Measurements from ENCODE around the gene SYT2. TPM values are rescaled to one million over a fixed set of nuclear protein-coding genes. Genes with fewer than 3 reads are reported as not detected.

The SYT2 gene
- total RNA-seq, 4 donors from 2014 or later: under 0.01 TPM; not detected in 3

DNA sequence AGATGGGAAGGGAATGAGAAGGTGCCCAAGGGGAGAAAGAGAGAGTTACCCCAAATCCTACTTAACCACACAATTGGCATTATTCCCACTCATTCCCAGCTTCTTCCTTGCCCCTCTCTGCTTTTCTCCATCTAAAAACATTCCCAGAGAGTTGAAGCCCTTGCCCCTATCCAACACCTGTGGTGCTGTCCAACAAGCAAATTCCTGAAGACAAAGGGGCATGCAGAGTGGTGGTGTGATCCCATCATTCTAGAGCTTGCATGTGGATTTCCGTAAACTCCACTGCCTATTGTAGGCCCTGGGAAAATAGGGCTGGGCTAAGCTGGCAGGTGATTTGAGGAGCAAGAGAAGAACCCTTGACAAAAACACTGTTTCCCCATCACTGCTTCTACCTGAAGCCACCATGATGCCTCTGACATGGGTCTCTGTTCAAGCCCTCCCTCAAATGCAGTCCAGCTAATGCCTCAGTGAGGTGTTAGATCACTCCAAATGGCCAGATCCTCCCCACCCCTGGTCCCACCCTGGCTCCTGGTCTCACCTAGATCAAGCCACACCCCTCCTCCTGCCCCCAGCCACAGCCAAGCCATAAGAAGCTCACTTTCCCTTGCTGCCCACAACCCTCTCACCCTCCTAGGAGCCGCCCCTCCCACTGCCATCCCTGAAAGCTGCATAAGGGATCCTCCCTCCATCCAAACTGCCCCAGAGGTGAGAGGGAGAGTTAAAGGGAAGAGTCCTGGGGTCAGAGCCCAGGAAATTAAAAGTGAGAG lies 29.5 kb downstream of the SYT2 start:
- Histone ChIP-seq H3K27ac (no peak overlapping the region), H3K27me3 (peaks cover 0 to 44% of the 10 kb centered on the region in 2 donors), H3K36me3 (no peaks in the 10 kb centered on the region), H3K4me3 (no peak overlapping the region), H3K9me3 (peaks cover 0 to 15% (median 0%) of the 10 kb centered on the region in 4 donors), H3K4me1 (no peaks in the 10 kb centered on the region)
- 43 to 53% methylated on average over 2 of the region's 2 CpGs for WGBS, 2 donors
- no peak for TF ChIP-seq POLR2A (IDR thresholded peaks at IDR 0.05)
- no peak for DNase-seq (ENCODE audit: low spot score in 2 of 2)

DNA sequence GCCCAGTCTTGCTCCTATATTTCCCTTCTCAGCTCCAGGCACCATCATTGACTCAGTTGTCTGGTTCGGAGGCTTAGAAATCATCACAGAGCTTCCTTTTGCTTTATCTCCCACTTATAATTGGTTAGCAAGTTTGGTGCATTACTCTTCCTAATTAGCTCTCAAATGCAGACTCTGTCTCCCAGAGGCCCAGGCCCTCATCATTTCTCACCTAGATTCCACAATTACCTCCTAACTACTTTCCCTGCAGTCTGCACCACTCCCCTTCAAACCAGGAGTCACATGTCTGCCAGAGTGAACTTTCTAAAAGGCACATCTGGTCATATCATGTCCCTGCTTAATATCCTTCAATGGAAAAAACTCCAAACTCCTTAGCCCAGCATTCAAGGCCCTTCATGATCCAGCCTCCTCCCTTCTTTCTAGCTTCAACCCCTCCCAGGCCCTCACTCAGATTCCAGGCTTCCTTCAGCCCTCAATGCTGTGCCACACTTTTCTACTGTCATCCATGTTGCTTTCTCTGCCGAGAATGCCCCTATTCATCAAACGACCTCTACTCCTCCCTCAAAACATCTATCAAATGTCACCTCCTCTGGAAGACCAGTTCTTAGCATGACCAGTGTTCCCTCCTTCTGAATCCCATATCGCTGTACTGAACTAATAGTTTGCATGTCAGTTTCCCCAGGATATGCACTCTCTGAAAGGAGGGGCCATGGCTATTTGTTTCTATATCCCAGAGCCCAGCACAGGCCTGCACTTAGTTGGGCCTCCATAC lies 30.7 kb downstream of the SYT2 start:
- TF ChIP-seq, protein P1, sequence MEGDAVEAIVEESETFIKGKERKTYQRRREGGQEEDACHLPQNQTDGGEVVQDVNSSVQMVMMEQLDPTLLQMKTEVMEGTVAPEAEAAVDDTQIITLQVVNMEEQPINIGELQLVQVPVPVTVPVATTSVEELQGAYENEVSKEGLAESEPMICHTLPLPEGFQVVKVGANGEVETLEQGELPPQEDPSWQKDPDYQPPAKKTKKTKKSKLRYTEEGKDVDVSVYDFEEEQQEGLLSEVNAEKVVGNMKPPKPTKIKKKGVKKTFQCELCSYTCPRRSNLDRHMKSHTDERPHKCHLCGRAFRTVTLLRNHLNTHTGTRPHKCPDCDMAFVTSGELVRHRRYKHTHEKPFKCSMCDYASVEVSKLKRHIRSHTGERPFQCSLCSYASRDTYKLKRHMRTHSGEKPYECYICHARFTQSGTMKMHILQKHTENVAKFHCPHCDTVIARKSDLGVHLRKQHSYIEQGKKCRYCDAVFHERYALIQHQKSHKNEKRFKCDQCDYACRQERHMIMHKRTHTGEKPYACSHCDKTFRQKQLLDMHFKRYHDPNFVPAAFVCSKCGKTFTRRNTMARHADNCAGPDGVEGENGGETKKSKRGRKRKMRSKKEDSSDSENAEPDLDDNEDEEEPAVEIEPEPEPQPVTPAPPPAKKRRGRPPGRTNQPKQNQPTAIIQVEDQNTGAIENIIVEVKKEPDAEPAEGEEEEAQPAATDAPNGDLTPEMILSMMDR (IDR thresholded peaks at IDR 0.05): no peak
- TF ChIP-seq EP300 (IDR thresholded peaks at IDR 0.05) (no peak), POLR2A (IDR thresholded peaks at IDR 0.05) (no peak)
- Histone ChIP-seq H3K9me3 (peaks cover 0 to 15% (median 0%) of the 10 kb centered on the region in 4 donors), H3K36me3 (no peaks in the 10 kb centered on the region), H3K4me1 (no peaks in the 10 kb centered on the region), H3K4me3 (no peak overlapping the region), H3K27ac (no peak overlapping the region), H3K27me3 (peaks cover 0 to 46% of the 10 kb centered on the region in 2 donors)
- DNase-seq (ENCODE audit: low spot score in 2 of 2): no peak
- 45 to 51% methylated on average over 4 of the region's 4 CpGs for WGBS, 2 donors

DNA sequence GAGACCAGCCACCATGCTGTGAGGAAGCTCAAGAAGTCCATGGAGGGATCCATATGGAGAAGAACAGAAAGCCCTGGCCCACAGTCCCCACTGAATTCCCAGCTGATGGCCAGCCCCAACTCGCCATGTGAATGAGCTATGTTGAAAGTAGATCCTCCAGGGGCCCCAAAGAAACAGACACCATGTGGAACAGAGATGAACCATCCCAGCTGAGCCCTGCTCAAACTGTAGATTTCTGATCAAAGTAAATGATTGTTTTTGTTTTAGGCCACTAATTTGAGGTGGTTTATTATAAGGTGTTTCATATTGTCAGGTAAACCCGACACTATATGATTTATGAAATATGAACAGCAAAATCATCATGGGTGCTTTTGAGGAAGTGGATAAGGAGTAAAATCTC lies 32.8 kb downstream of the SYT2 start:
- no peak for DNase-seq (ENCODE audit: low spot score in 2 of 2)
- H3K4me1 ChIP-seq: no peaks in the 10 kb centered on the region
- peaks cover 0 to 19% (median 0%) of the 10 kb centered on the region in 4 donors for H3K9me3 ChIP-seq
- no peak overlapping the region for H3K4me3 ChIP-seq
- WGBS, 2 donors: 78 to 85% methylated on average over 2 of the region's 2 CpGs
- H3K27ac ChIP-seq: no peak overlapping the region
- peaks cover 0 to 35% of the 10 kb centered on the region in 2 donors for H3K27me3 ChIP-seq
- TF ChIP-seq EP300 (IDR thresholded peaks at IDR 0.05): no peak
- no peak for TF ChIP-seq POLR2A (IDR thresholded peaks at IDR 0.05)
- TF ChIP-seq, protein P1 (IDR thresholded peaks at IDR 0.05): no peak
- H3K36me3 ChIP-seq: no peaks in the 10 kb centered on the region

DNA sequence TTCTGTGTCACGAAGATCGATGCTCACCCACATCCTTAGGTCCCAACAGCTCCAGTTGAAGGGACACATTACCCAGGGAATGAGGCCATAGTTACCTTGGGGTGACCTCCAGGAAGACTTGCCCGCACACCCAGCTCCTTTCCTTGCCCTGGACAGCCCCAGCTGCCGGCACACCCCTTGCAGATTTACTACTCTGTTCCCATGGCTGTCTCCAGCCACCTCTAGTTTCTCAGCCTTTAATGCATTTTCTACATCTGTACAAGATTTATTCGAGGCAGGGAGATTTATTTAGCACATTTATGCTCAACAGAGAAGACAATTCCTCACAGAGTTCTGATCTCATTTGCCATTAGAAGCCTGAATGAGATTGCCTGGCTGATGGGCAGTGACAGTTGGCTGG lies 36.7 kb downstream of the SYT2 start:
- H3K4me1 ChIP-seq: no peaks in the 10 kb centered on the region
- H3K9me3 ChIP-seq: peaks cover 0 to 22% (median 0%) of the 10 kb centered on the region in 4 donors
- TF ChIP-seq, protein P1 (IDR thresholded peaks at IDR 0.05): no peak
- TF ChIP-seq POLR2A (IDR thresholded peaks at IDR 0.05) (no peak), EP300 (IDR thresholded peaks at IDR 0.05) (no peak)
- no peak overlapping the region for H3K27ac ChIP-seq
- no peak for DNase-seq (ENCODE audit: low spot score in 2 of 2)
- no peaks in the 10 kb centered on the region for H3K36me3 ChIP-seq
- H3K27me3 ChIP-seq: peaks cover 0 to 12% of the 10 kb centered on the region in 2 donors
- no peak overlapping the region for H3K4me3 ChIP-seq
- 73 to 91% methylated on average over 5 of the region's 5 CpGs for WGBS, 2 donors

DNA sequence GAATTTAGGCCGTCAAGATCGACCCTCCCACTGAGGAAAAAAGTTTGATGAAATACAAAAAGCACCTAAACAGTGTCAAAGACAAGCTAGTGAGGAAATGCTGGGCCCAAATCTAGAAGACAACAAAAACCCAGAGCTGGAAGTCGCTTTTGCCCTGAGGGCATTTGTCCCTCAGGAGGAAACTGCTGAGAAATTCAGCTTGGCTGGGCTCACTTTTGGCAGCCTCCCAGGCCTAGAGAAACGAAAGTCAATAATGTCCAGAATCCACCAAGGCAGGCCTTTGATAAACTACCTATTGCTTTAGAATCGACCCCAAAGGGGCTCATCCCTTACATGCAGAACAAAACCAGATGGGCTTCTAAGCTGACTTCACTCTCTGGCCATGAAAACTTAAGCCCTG lies 38.9 kb downstream of the SYT2 start:
- H3K27me3 ChIP-seq: peaks cover 0 to 12% of the 10 kb centered on the region in 2 donors
- H3K36me3 ChIP-seq: no peaks in the 10 kb centered on the region
- TF ChIP-seq, protein P1 (IDR thresholded peaks at IDR 0.05): no peak
- no peak for TF ChIP-seq POLR2A (IDR thresholded peaks at IDR 0.05)
- no peak for TF ChIP-seq EP300 (IDR thresholded peaks at IDR 0.05)
- no peaks in the 10 kb centered on the region for H3K4me1 ChIP-seq
- WGBS, 2 donors: 44 to 46% methylated on average over 5 of the region's 5 CpGs
- H3K27ac ChIP-seq: no peak overlapping the region
- H3K4me3 ChIP-seq: no peak overlapping the region
- peaks cover 0 to 7% (median 0%) of the 10 kb centered on the region in 4 donors for H3K9me3 ChIP-seq
- no peak for DNase-seq (ENCODE audit: low spot score in 2 of 2)
